ENCODE measurements around the gene MGMT.
A peak's percentile ranks its signal among the peaks of the same experiment; 100 is the strongest.

Gene MGMT

GRCh38 chr10:129768437-129769355, 301.7 kb downstream of the MGMT start:
- Histone ChIP-seq H3K27ac (no peak overlapping the region), H3K36me3 (no peaks in the 10 kb centered on the region), H3K9me3 (ENCODE audit: severe bottlenecking) (no peaks in the 10 kb centered on the region), H3K4me3 (ENCODE audit: low read depth, low read length) (no peak overlapping the region), H3K27me3 (ENCODE audit: insufficient read depth, low read depth, severe bottlenecking) (no peaks in the 10 kb centered on the region)
- DNase-seq: peak; percentile 53
- TF ChIP-seq, protein P1, sequence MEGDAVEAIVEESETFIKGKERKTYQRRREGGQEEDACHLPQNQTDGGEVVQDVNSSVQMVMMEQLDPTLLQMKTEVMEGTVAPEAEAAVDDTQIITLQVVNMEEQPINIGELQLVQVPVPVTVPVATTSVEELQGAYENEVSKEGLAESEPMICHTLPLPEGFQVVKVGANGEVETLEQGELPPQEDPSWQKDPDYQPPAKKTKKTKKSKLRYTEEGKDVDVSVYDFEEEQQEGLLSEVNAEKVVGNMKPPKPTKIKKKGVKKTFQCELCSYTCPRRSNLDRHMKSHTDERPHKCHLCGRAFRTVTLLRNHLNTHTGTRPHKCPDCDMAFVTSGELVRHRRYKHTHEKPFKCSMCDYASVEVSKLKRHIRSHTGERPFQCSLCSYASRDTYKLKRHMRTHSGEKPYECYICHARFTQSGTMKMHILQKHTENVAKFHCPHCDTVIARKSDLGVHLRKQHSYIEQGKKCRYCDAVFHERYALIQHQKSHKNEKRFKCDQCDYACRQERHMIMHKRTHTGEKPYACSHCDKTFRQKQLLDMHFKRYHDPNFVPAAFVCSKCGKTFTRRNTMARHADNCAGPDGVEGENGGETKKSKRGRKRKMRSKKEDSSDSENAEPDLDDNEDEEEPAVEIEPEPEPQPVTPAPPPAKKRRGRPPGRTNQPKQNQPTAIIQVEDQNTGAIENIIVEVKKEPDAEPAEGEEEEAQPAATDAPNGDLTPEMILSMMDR (IDR thresholded peaks at IDR 0.05; ENCODE audit: low read depth, low read length): peak; percentile 77

GRCh38 chr10:129769381-129770116, 302.5 kb downstream of the MGMT start:
- no peaks in the 10 kb centered on the region for H3K36me3 ChIP-seq
- H3K27me3 ChIP-seq (ENCODE audit: insufficient read depth, low read depth, severe bottlenecking): no peaks in the 10 kb centered on the region
- TF ChIP-seq, protein P1 (IDR thresholded peaks at IDR 0.05; ENCODE audit: low read depth, low read length): no peak
- no peak for DNase-seq
- H3K9me3 ChIP-seq (ENCODE audit: severe bottlenecking): no peaks in the 10 kb centered on the region
- no peak overlapping the region for H3K4me3 ChIP-seq (ENCODE audit: low read depth, low read length)
- H3K27ac ChIP-seq: no peak overlapping the region

GRCh38 chr10:129770286-129770685, 303.2 kb downstream of the MGMT start:
- H3K36me3 ChIP-seq: no peaks in the 10 kb centered on the region
- no peak overlapping the region for H3K27ac ChIP-seq
- H3K9me3 ChIP-seq (ENCODE audit: severe bottlenecking): no peaks in the 10 kb centered on the region
- no peaks in the 10 kb centered on the region for H3K27me3 ChIP-seq (ENCODE audit: insufficient read depth, low read depth, severe bottlenecking)
- no peak for DNase-seq
- H3K4me3 ChIP-seq (ENCODE audit: low read depth, low read length): no peak overlapping the region
- TF ChIP-seq, protein P1 (IDR thresholded peaks at IDR 0.05; ENCODE audit: low read depth, low read length): no peak

DNA sequence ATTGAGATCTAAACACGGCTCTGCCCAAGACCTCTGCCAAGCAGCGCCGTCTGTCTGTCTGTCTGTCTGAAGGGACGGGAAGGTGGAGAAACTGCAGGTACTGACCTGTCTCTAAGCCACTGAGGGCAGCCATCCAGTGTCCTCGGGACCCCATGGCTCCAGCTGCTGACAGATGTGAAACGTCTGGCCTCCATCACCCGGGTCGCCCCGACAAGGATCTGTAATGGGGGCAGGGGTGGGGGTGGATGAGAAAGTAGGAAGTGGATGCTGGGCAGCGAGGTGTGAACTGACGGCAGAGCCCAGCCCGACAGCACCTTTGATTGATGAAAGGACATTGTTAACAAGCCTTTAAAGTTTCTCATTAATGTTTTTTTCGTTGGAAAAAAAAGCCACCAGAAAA, 304.0 kb downstream of the MGMT start:
- TF ChIP-seq, protein P1 (IDR thresholded peaks at IDR 0.05; ENCODE audit: low read depth, low read length): no peak
- no peaks in the 10 kb centered on the region for H3K27me3 ChIP-seq (ENCODE audit: insufficient read depth, low read depth, severe bottlenecking)
- H3K27ac ChIP-seq: no peak overlapping the region
- H3K36me3 ChIP-seq: no peaks in the 10 kb centered on the region
- H3K4me3 ChIP-seq (ENCODE audit: low read depth, low read length): no peak overlapping the region
- DNase-seq: no peak
- no peaks in the 10 kb centered on the region for H3K9me3 ChIP-seq (ENCODE audit: severe bottlenecking)

DNA sequence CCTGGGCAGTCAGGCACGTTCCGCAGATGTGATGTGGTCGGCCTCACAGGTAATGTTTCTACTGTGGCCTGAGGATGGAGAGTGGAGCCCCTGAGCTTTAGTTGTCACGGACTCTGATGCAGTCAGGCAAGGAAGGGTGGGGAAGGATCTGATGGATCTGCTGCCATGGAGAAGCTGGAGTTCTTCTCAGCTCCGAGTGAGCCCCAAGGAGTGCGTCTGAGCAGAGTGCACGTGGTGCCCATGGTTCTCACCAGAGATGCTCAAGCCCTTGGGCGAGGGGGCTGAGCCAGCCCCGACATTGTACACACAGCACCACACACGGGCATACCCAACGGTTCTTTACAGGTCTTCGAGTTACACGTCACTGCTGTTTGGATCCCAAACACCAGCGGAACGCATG, 304.5 kb downstream of the MGMT start:
- H3K27me3 ChIP-seq (ENCODE audit: insufficient read depth, low read depth, severe bottlenecking): no peaks in the 10 kb centered on the region
- no peak overlapping the region for H3K4me3 ChIP-seq (ENCODE audit: low read depth, low read length)
- TF ChIP-seq, protein P1 (IDR thresholded peaks at IDR 0.05; ENCODE audit: low read depth, low read length): no peak
- H3K9me3 ChIP-seq (ENCODE audit: severe bottlenecking): no peaks in the 10 kb centered on the region
- DNase-seq: no peak
- H3K27ac ChIP-seq: no peak overlapping the region
- no peaks in the 10 kb centered on the region for H3K36me3 ChIP-seq
